GM18517 (cell line): ENCODE data around the gene PPP1CA.

ENCODE experiments used
- ATAC-seq: cut with Tn5 transposase; IDR thresholded peaks from one replicate; pipeline ENCODE4 v1.9.1; 2021; ENCODE audit warnings: mild to moderate bottlenecking, moderate library complexity; ENCODE audit not compliant: unreplicated experiment

The PPP1CA gene

GRCh38 chr11:67371189-67371910, 30.3 kb downstream of the PPP1CA start:
- no peak for ATAC-seq

GRCh38 chr11:67370351-67371076, 31.1 kb downstream of the PPP1CA start:
- ATAC-seq: no peak

GRCh38 chr11:67369801-67370284, 31.8 kb downstream of the PPP1CA start:
- no peak for ATAC-seq

GRCh38 chr11:67369275-67369674, 32.4 kb downstream of the PPP1CA start:
- ATAC-seq: no peak

- no peak for ATAC-seq
Measured at GRCh38 chr11:67368621-67369020, 33.0 kb downstream of the PPP1CA start.

GRCh38 chr11:67367761-67368227, 33.9 kb downstream of the PPP1CA start:
- ATAC-seq: no peak

- no peak for ATAC-seq
Measured at GRCh38 chr11:67366961-67367760, 34.5 kb downstream of the PPP1CA start.

- no peak for ATAC-seq
Measured at GRCh38 chr11:67366546-67366945, 35.1 kb downstream of the PPP1CA start.

GRCh38 chr11:67365736-67366444, 35.8 kb downstream of the PPP1CA start:
- ATAC-seq: no peak

- no peak for ATAC-seq
Measured at GRCh38 chr11:67364783-67365722, 36.6 kb downstream of the PPP1CA start.

GRCh38 chr11:67364169-67364568, 37.5 kb downstream of the PPP1CA start:
- ATAC-seq: no peak

- ATAC-seq: no peak
Measured at GRCh38 chr11:67357831-67358670, 43.6 kb downstream of the PPP1CA start.

GRCh38 chr11:67356864-67357561, 44.6 kb downstream of the PPP1CA start:
- ATAC-seq: no peak

GRCh38 chr11:67356387-67356863, 45.2 kb downstream of the PPP1CA start:
- no peak for ATAC-seq

- ATAC-seq: no peak
Measured at GRCh38 chr11:67355794-67356386, 45.8 kb downstream of the PPP1CA start.

- ATAC-seq: no peak
Measured at GRCh38 chr11:67355023-67355793, 46.5 kb downstream of the PPP1CA start.
